HG03175 (cell line): ENCODE results near the gene PLCB1.
"Not testable (repeated sequence)": the region's sequence is repeated elsewhere in the genome, so short reads cannot be mapped to it uniquely, and the experiment has no call there.

Experiments used
- ATAC-seq: cut with Tn5 transposase; IDR thresholded peaks from one replicate; pipeline ENCODE4 v1.9.1; 2021; ENCODE audit warnings: mild to moderate bottlenecking, moderate library complexity; ENCODE audit not compliant: unreplicated experiment

Gene PLCB1

GRCh38 chr20:8798505-8798904, 666.4 kb downstream of the PLCB1 start:
- ATAC-seq, result no peak

DNA sequence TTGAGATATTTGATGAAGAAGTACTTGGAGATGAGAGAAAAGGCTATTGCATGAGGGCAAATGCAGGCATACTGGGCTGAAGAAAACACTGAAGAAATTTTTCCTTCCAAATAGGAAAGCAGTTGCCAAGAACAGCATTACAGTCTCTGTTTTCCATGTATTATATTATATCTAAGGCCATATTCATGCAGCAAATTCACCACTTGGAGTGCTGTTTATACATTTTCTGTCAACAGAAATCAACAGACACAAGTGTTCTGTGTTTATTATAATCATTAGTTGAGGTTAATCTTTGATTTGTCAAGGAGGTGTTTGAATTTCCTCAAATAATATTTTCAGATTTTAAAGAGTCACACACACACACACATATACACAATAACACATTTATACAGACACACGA, 668.0 kb downstream of the PLCB1 start:
- no peak for ATAC-seq

GRCh38 chr20:8801686-8802085, 669.6 kb downstream of the PLCB1 start:
- ATAC-seq, result no peak

DNA sequence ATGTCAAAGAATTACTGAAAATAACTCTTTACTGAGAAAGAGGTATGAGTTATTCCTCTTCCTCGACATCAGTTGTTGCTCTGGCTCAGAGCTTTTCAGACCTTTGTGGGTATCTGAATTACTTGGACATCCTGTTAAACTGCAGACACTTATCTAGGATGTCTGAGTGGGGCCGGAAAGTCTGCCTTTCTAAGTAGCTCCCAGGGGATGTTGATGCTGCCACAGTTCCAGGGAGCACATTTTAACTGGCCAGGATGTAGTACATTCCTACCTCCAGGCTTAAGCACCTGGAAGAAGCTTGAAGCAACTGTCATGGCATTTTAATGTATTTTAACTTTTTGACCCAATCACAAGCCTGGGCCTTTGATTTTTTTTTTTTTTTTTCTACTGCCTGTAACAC, 671.0 kb downstream of the PLCB1 start:
- no peak for ATAC-seq

GRCh38 chr20:8803941-8804340, 671.9 kb downstream of the PLCB1 start:
- ATAC-seq, result no peak

DNA sequence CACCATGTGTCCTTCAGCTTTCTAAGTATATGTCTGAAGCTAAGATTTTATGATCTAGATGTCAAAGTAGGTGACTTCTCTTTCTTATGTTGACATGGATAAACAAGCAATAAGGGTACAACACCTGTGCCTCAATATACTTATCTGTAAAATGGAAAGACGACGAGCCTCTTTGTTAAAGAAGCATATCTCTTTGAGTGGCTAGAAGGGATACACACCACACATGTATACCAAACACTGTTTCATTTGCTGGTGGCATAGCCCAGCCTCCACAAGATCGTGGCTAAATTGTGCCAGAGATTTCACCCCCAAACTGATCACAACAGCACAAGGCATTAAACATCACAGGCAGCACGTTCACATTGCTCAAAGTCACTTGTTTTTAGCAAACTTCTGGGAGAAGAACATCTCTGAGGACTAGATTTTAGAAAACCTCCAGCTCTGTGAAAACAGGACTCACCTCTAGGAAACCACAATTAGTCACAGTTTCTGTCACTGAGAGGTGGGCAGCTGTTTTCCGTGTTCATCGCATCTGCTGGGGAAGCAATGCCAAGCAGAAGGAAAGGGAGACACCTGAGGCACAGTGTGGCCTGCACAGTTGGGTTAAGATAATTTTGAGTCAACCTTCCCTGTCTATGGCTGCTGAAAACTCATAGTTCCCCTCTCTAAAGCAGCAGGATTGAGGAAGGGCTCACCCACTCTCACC, 673.8 kb downstream of the PLCB1 start:
- no peak for ATAC-seq

- ATAC-seq, result no peak
These were observed 675.6 kb downstream of the PLCB1 start for GRCh38 chr20:8807480-8808201.

DNA sequence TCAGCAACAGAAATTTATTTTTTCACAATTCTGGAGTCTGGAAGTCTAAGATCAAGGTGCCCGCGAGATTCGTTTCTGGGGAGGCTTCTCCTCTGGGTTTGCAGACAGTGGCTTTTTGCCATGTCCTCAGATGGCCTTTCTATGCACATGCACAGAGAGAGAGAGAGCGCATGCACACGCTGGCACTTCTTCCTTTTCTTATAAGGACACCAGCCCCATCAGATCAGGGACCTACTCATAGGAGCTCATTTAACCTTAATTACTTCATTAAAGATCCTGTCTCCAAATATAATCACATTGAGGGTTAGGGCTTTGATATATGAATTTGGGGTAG, 676.1 kb downstream of the PLCB1 start:
- ATAC-seq, result no peak

DNA sequence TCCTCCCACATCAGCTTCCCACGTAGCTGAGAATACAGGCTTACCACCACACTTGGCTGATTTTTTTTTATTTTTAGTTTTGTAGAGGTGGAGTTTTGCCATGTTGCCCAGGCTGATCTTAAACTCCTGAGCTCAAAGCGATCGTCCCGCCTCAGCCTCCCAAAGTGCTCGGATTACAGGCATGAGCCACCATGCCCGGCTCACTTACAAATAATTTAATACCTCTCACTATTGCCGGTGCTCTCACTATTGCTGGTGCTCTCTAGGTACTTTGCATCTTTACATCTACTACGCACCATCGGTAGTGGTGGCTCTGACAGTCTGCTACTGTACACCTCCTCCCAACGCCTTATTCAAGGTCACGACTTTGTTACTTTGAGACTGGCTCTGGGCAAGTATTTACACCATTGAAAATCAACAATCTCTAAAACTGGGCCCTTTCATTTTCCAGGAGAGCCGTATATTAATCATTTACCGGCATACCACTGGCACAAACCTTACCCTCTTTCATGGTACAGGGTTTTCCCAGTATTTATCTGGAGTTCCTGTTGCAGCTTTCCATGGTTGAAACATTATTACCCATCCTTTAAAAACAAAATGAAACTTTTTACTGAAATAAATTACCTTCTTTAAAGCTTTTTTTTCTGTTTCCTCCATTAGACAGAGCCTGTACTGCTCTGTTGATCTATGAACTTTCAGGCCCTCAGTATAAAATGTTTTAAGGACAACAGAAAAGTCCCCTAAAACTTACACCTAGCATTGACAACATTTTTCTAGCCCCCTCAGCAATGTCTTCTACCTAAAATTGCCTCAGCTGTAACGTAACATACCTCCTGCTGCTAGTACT, 677.3 kb downstream of the PLCB1 start:
- no peak for ATAC-seq

- ATAC-seq, result no peak
These were observed 679.9 kb downstream of the PLCB1 start for GRCh38 chr20:8811801-8812594.

DNA sequence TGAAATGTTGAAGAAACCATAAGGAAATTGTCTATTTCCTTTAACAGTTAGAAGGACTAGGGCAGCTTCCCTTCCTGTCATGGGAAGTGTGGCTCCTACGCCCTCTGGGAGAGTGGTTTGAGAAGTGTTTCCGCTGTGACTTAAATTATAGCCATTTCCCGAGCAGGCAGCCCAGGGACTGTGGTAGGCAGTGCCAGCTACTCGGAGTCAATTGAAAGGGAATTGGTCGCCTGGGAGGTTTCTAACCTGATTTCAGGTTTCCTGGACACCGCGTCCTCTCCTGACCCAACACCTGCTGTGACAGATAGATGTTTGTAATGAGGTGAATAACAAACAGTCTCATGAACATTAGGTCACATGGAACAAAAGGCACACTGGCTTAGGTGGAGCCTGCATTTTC, 680.8 kb downstream of the PLCB1 start:
- ATAC-seq, result no peak

DNA sequence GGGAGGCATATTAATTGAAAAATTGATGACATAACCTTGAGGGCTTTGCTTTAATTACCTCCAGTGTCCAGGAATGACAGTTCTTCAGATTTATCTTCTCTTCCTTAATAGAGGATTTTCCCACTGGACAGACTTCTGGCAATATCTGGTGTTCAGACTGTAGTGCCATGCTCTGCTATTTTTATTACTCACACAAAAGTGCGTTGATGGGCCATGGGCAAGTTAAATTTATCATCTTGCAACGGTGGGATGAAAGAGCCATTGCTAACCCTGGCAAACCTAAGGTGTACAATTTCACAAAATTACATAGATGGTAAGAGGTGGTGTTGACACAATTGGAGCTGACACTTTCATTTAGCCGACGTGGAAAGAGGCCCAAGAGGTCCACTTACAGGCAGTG, 683.1 kb downstream of the PLCB1 start:
- no peak for ATAC-seq

DNA sequence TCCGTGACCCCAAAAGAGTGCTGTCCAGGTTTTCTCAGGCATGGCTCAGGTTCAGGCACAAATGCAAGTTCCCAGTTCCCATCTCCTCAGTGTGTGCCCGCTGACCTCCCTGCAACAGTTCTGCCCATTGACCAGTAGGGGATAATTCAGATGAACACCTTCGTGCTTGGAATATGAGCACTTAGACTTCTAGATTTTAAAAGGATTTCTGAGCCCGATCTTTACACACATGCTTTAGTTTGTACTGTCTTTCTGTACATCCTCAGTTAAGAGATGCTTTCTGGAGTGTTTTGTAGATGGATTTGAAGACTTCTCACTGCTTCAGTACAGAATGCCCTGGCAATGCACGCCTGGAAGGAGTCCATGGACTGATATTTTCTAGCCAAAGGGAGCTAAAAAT, 697.2 kb downstream of the PLCB1 start:
- ATAC-seq, result no peak

DNA sequence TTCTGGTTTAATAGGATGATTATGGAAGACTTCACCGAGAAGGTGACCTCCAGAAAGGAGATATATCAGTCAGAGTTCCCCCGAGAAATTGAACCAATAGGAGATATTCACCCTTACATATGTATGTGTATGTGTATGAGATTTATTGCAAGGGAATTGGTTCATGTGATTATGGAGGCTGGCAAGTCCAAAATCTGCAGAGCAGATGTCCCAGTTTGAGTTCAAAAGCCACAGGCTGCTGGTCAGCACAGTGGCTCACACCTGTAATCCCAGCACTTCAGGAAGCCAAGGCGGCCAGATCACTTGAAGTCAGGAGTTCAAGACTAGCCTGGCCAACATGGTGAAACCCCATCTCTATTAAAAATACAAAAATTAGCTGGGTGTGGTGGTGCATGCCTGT, 702.2 kb downstream of the PLCB1 start:
- ATAC-seq, result not testable (repeated sequence)

- no peak for ATAC-seq
These were observed 702.8 kb downstream of the PLCB1 start for GRCh38 chr20:8834851-8835250.

DNA sequence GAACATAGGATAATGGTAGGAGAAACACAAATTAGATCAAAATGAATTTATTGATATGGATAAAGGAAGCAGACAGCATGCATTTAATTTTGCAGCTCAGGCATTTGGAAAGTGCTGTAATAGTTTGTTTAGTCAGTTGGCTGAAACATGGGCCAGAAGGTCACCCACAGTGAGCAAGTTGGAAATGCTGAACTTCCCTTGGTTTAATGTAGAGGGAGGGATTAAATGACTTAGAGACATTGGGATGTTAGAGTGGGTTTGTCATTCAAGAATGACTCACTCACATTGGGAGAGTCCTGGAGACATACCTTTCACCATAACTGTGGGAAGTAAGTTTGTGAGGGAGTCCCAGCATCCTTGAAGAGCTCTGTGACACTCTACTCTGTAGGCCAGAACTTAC, 705.3 kb downstream of the PLCB1 start:
- ATAC-seq, result no peak

- no peak for ATAC-seq
These were observed 710.5 kb downstream of the PLCB1 start for GRCh38 chr20:8842525-8842924.

GRCh38 chr20:8844179-8844578, 712.1 kb downstream of the PLCB1 start:
- ATAC-seq, result no peak

- ATAC-seq, result no peak
These were observed 717.9 kb downstream of the PLCB1 start for GRCh38 chr20:8849990-8850389.

DNA sequence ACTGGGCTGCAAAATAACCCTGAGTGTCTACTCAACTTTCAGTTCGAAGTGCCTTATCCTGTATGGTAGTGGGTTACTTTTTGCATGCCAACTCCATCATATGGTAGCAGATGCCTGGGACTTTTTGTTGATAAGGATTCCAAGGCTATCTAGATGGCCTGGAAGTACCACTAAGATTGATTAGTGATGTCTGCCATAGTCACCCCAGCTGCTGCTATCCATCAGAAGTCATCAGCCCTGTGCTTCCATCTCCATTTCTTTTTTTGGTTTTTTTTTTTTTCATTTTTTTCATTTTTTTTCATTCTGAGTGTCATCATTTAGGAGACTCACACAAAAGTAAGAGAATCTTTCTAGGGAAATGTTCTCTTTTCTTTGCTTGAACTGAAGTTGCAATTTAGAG, 719.4 kb downstream of the PLCB1 start:
- no peak for ATAC-seq

DNA sequence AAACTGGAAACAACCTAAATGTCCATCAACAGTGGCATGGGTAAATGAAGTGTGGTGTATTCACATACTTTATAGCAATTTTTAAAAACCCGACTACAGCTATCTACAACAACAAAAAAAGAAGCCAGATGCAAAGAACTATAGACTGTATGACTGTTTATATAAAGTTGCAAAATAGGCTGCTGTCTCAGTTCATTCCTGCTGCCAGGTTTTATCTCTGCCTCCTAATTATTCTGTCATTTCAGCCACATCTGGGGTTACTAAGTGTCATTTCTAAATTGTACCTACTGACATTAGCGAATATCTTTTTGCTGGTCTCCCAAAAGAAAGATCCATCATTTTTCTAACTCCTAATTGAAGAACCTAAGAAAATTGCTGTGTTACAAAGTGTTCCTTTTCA, 719.9 kb downstream of the PLCB1 start:
- ATAC-seq, result not testable (repeated sequence)
